ENCODE results near the gene S100A11.

S100A11 gene

GRCh38 chr1:152039461-152039860, 2.7 kb upstream of the S100A11 start:
- DNase-seq = no peak

- no peak for DNase-seq
Observed at GRCh38 chr1:152038871-152039270, 2.1 kb upstream of the S100A11 start.

- DNase-seq = peak; percentile 43
Observed at GRCh38 chr1:152035539-152036266, 1.1 kb downstream of the S100A11 start.

- peak; percentile 74 for DNase-seq
Observed at GRCh38 chr1:152034654-152035538, 1.9 kb downstream of the S100A11 start.

- DNase-seq = no peak
Observed at GRCh38 chr1:152034324-152034653, 2.5 kb downstream of the S100A11 start.

GRCh38 chr1:152029929-152030211, 6.9 kb downstream of the S100A11 start:
- no peak for DNase-seq

- DNase-seq = no peak
Observed at GRCh38 chr1:152029144-152029928, 7.5 kb downstream of the S100A11 start.

GRCh38 chr1:152026895-152027294, 9.9 kb downstream of the S100A11 start:
- no peak for DNase-seq

GRCh38 chr1:152024223-152024622, 12.6 kb downstream of the S100A11 start:
- no peak for DNase-seq

- DNase-seq = no peak
Observed at GRCh38 chr1:152023221-152023620, 13.6 kb downstream of the S100A11 start.

GRCh38 chr1:152022474-152022873, 14.3 kb downstream of the S100A11 start:
- no peak for DNase-seq

GRCh38 chr1:152021569-152021968, 15.2 kb downstream of the S100A11 start:
- DNase-seq = no peak

GRCh38 chr1:152020849-152021248, 16.0 kb downstream of the S100A11 start:
- no peak for DNase-seq

GRCh38 chr1:152018537-152018936, 18.3 kb downstream of the S100A11 start:
- DNase-seq = peak; percentile 31

- no peak for DNase-seq
Observed at GRCh38 chr1:152015766-152016165, 21.0 kb downstream of the S100A11 start.

- DNase-seq = no peak
Observed at GRCh38 chr1:152014943-152015342, 21.9 kb downstream of the S100A11 start.

- peak; percentile 61 for DNase-seq
Observed at GRCh38 chr1:152013664-152014237, 23.1 kb downstream of the S100A11 start.

- DNase-seq = no peak
Observed at GRCh38 chr1:152009691-152010090, 27.1 kb downstream of the S100A11 start.

- DNase-seq = no peak
Observed at GRCh38 chr1:152007047-152007446, 29.8 kb downstream of the S100A11 start.

- no peak for DNase-seq
Observed at GRCh38 chr1:152005360-152005912, 31.4 kb downstream of the S100A11 start.

GRCh38 chr1:152003846-152004442, 32.9 kb downstream of the S100A11 start:
- no peak for DNase-seq

GRCh38 chr1:152002960-152003359, 33.8 kb downstream of the S100A11 start:
- no peak for DNase-seq

Measured in CD4-positive, alpha-beta T cell treated with Interleukin-17A for 4 hours (primary cell).